Breast epithelium (tissue), 4 donors: Measurements from ENCODE around the gene HOXB2. TPM values are rescaled to one million over a fixed set of nuclear protein-coding genes. Genes with fewer than 3 reads are reported as not detected.

Experiments
- DNase-seq, 2 donors: peaks; one replicate each; pipeline ENCODE4 v3.0.0-alpha.2; 2019; ENCODE audit warnings: low spot score in 2 of 2
- H3K27ac ChIP-seq, 2 donors: fragments of 200-600 bp; sonication (generic) in 1 of 2; one replicate each; pipeline ENCODE4 v1.5.1; 2016 to 2019; ENCODE audit warnings: mild to moderate bottlenecking in 1 of 2
- H3K27me3 ChIP-seq, 2 donors: fragments of 200-600 bp; sonication (generic) in 1 of 2; one replicate each; pipeline versions ENCODE4 v1.5.1 to v1.6.0; 2017 to 2019; ENCODE audit warnings: control low read depth in 1 of 2, mild to moderate bottlenecking in 1 of 2
- H3K36me3 ChIP-seq: fragments of 200-600 bp; one replicate; pipeline ENCODE4 v1.5.1; 2019
- H3K4me1 ChIP-seq, 2 donors: fragments of 200-600 bp; sonication (generic); one replicate each; pipeline ENCODE4 v1.5.1; 2016 to 2019; ENCODE audit warnings: control low read depth in 1 of 2
- H3K4me3 ChIP-seq, 3 donors: fragments of 200-600 bp; sonication (generic); 1 replicate in 2 of 3; 2 replicates in 1 of 3; pipeline ENCODE4 v1.5.1; 2016 to 2019; ENCODE audit warnings: mild to moderate bottlenecking in 3 of 3, moderate library complexity in 2 of 3
- H3K9me3 ChIP-seq, 2 donors: fragments of 200-600 bp; sonication (generic) in 1 of 2; one replicate each; pipeline ENCODE4 v1.5.1; 2016 to 2019; ENCODE audit warnings: control low read depth in 1 of 2
- POLR2A ChIP-seq: fragments of 450-650 bp; IDR thresholded peaks from one replicate; pipeline ENCODE4 v1.6.1; 2016; ENCODE audit warnings: antibody characterized with exemption, mild to moderate bottlenecking, moderate library complexity
- POLR2AphosphoS5 ChIP-seq, 3 donors: sonication (generic); formaldehyde crosslinking; IDR thresholded peaks; one replicate each; pipeline ENCODE4 v1.6.1; 2017; ENCODE audit warnings: antibody characterized with exemption in 3 of 3
- intact Hi-C: fragments of 100-400 bp; cut with DNase I; formaldehyde crosslinking; loops from one replicate; pipeline ENCODE4 v1.15.1; 2023; ENCODE audit warnings: low total_unique reads
- total RNA-seq, 3 donors: library from RNA; depleted of rRNA; stranded (reverse); fragments of >200 nt; gene quantifications; one replicate each; pipeline ENCODE4 v1.1.0, GENCODE V29; 2016
- TF ChIP-seq, protein P1 (sequence below), 3 donors: fragments of 450-650 bp; IDR thresholded peaks; one replicate each; pipeline ENCODE4 v1.5.1; 2016 to 2017; ENCODE audit warnings: antibody characterized with exemption in 3 of 3, mild to moderate bottlenecking in 3 of 3, moderate library complexity in 3 of 3

Gene HOXB2
- total RNA-seq, 3 donors from 2014 or later, result 13.6 to 36.4 (median 19.6) TPM

GRCh38 chr17:48579760-48580554, 35.0 kb upstream of the HOXB2 start:
- DNase-seq, result no peak
- H3K4me3 ChIP-seq, result peak overlapping the region in 2 of 3 donors; percentile 7 to 66
- no peak overlapping the region for H3K27ac ChIP-seq
- no peaks in the 10 kb centered on the region for H3K36me3 ChIP-seq
- peaks cover 0 to 7% of the 10 kb centered on the region in 2 donors for H3K4me1 ChIP-seq
- H3K27me3 ChIP-seq, result peaks cover 0 to 86% of the 10 kb centered on the region in 2 donors
- intact Hi-C loops, result loop anchor here (5.0 kb wide), 1 partner anchor 38 kb away; no protein-coding TSS in a partner anchor
- no peak for TF ChIP-seq POLR2AphosphoS5 (IDR thresholded peaks at IDR 0.05)
- TF ChIP-seq, protein P1, sequence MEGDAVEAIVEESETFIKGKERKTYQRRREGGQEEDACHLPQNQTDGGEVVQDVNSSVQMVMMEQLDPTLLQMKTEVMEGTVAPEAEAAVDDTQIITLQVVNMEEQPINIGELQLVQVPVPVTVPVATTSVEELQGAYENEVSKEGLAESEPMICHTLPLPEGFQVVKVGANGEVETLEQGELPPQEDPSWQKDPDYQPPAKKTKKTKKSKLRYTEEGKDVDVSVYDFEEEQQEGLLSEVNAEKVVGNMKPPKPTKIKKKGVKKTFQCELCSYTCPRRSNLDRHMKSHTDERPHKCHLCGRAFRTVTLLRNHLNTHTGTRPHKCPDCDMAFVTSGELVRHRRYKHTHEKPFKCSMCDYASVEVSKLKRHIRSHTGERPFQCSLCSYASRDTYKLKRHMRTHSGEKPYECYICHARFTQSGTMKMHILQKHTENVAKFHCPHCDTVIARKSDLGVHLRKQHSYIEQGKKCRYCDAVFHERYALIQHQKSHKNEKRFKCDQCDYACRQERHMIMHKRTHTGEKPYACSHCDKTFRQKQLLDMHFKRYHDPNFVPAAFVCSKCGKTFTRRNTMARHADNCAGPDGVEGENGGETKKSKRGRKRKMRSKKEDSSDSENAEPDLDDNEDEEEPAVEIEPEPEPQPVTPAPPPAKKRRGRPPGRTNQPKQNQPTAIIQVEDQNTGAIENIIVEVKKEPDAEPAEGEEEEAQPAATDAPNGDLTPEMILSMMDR (IDR thresholded peaks at IDR 0.05), result no peak
- no peak for TF ChIP-seq POLR2A
- H3K9me3 ChIP-seq, result no peaks in the 10 kb centered on the region

DNA sequence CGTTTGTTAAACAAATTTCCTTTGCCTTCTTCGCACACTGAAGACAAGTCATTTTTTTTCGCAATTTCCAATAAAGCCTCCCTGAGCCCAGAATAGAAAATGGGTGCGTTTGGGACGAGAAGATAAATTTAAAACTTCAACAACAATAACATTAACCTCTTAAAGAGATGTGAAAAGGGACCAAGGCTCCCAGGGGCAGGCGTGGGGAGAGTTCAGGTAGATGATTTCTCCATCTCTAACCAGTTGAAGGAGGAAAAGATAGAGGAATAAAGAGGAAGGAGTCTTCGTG, 34.5 kb upstream of the HOXB2 start:
- TF ChIP-seq POLR2AphosphoS5 (IDR thresholded peaks at IDR 0.05) (no peak), POLR2A (no peak)
- TF ChIP-seq, protein P1 (IDR thresholded peaks at IDR 0.05), result no peak
- intact Hi-C loops, result loop anchor here (5.0 kb wide), 1 partner anchor 37 kb away; no protein-coding TSS in a partner anchor
- Histone ChIP-seq H3K36me3 (no peaks in the 10 kb centered on the region), H3K4me3 (peak overlapping the region in 2 of 3 donors; percentile 57 to 81), H3K4me1 (peaks cover 0 to 7% of the 10 kb centered on the region in 2 donors), H3K27ac (peak overlapping the region in 1 of 2 donors; percentile 94), H3K9me3 (no peaks in the 10 kb centered on the region), H3K27me3 (peaks cover 0 to 82% of the 10 kb centered on the region in 2 donors)
- DNase-seq, result no peak

DNA sequence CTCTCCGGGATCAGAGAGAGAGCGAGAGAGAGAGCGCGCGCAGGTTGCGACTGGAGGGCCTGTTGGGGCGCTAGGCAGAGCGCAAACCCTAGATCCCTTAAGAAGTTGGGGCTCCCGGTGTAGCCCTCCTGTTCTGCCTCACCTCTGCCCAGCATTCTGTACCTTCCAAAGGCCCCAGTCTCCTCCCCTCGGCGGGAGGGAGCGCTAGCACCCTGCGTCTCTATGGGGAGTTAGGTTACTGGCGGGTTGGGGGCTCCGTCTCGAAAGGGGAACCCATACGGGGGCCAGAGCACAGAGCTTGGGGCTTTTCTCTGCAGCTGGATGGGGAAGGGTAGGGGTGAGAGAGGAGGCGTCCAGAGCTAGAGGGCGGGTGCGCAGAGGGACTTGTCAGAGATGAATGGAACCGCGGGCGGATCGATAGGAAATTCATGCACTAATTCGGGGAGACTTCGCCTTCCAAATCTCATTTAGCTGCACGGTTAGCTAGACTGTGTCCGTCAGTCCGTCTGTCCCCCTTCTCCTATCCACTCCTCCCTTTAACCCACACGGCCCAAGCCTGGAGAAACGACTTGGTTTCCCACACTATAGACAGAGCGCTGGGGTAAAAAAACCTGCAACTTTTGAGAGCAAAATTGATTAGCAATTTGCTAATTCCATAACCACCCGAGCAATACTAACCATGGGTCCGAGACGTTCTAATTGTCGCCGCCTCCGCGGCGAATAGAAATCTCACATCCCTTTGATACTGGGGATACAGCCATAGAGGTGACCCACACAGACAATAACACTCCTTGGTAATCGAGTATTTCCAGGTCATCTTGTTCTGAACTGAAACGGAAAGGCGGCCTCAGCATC, 33.9 kb upstream of the HOXB2 start:
- Histone ChIP-seq H3K4me1 (peaks cover 0 to 7% of the 10 kb centered on the region in 2 donors), H3K36me3 (no peaks in the 10 kb centered on the region), H3K4me3 (peak overlapping the region; percentile 49 to 81 (median 57)), H3K27ac (peak overlapping the region; percentile 73 to 94), H3K9me3 (no peaks in the 10 kb centered on the region), H3K27me3 (peaks cover 0 to 81% of the 10 kb centered on the region in 2 donors)
- intact Hi-C loops, result loop anchor here (5.0 kb wide), 1 partner anchor 37 kb away; no protein-coding TSS in a partner anchor
- no peak for DNase-seq
- TF ChIP-seq, protein P1 (IDR thresholded peaks at IDR 0.05), result no peak
- no peak for TF ChIP-seq POLR2A
- no peak for TF ChIP-seq POLR2AphosphoS5 (IDR thresholded peaks at IDR 0.05)

GRCh38 chr17:48577946-48578615, 33.2 kb upstream of the HOXB2 start, which contains the start of gene HOXB4:
HOXB4 (minus strand) TSS chr17:48578350; CDS start chr17:48578319, 31 bp downstream.
- peaks cover 0 to 7% of the 10 kb centered on the region in 2 donors for H3K4me1 ChIP-seq
- peak within 1 kb of the TSS; percentile 73 to 94 for H3K27ac ChIP-seq
- no peaks in the 10 kb centered on the region for H3K36me3 ChIP-seq
- H3K9me3 ChIP-seq, result no peaks in the 10 kb centered on the region
- TF ChIP-seq POLR2AphosphoS5 (IDR thresholded peaks at IDR 0.05) (no peak), POLR2A (no peak)
- TF ChIP-seq, protein P1 (IDR thresholded peaks at IDR 0.05), result no peak
- DNase-seq, result peak in 1 of 2 donors; percentile 52
- intact Hi-C loops, result loop anchor here (5.0 kb wide), 1 partner anchor 36 kb away; no protein-coding TSS in a partner anchor
- H3K4me3 ChIP-seq, result peak within 1 kb of the TSS; percentile 49 to 81 (median 57)
- H3K27me3 ChIP-seq, result peaks cover 0 to 73% of the 10 kb centered on the region in 2 donors
